Pancreas (tissue), 10 donors: ENCODE results near the gene FOXL1. TPM values are rescaled to one million over a fixed set of nuclear protein-coding genes. Genes with fewer than 3 reads are reported as not detected.

Experiments used
- ATAC-seq, 4 donors: fragments of 200-7000 bp; cut with Tn5 transposase; one replicate each; pipeline versions ENCODE4 v1.8.0 to v1.9.1; 2020; ENCODE audit warnings: mild to moderate bottlenecking in 4 of 4, moderate library complexity in 4 of 4
- DNase-seq, 6 donors: peaks; one replicate each; pipeline ENCODE4 v3.0.0-alpha.2; 2020
- FAIRE-seq: peaks from 2 replicates; lab custom pipeline; 2012; peaks lifted over from hg19 to GRCh38; lab: Jason Lieb, UNC
- H3K27ac ChIP-seq, 4 donors: fragments of 200-600 bp; sonication (generic); 1 replicate in 3 of 4; 2 replicates in 1 of 4; pipeline versions ENCODE4 v1.5.0 to v1.8.0; 2020
- H3K27me3 ChIP-seq, 4 donors: fragments of 200-600 bp; one replicate each; pipeline ENCODE4 v1.8.0; 2021
- H3K36me3 ChIP-seq, 3 donors: fragments of 200-600 bp; sonication (generic) in 1 of 3; one replicate each; pipeline versions ENCODE4 v1.5.0 to v1.8.0; 2020 to 2021
- H3K4me1 ChIP-seq, 3 donors: fragments of 200-600 bp; one replicate each; pipeline ENCODE4 v1.8.0; 2021
- H3K4me3 ChIP-seq, 4 donors: fragments of 200-600 bp; sonication (generic) in 2 of 4; one replicate each; pipeline versions ENCODE4 v1.5.0 to v1.8.0; 2020 to 2021
- H3K9me3 ChIP-seq, 4 donors: fragments of 200-600 bp; one replicate each; pipeline ENCODE4 v1.8.0; 2021
- WGBS, 2 donors: extraction: QIAGEN DNeasy Blood & Tissue Kit; methylation state at CpG; one replicate each; pipeline ENCODE4 v1.1.7; 2013; 5-methylcytosine and 5-hydroxymethylcytosine counted together
- intact Hi-C, 3 donors: fragments of 100-400 bp; cut with DNase I; formaldehyde crosslinking; loops; one replicate each; pipeline versions ENCODE4 v1.11.1 to v1.14.2; 2022
- polyA plus RNA-seq, 2 donors: library from polyadenylated mRNA; stranded (reverse); fragments of 200-250 nt; gene quantifications; one replicate each; pipeline ENCODE4 v1.2.3, GENCODE V29; 2013
- total RNA-seq, 6 donors: library from RNA; stranded (reverse); fragmentation: NEBNext Ultra II Directional in 4 of 6; extraction: Animal tissue kit (Norgen Biotek cat#: 25700) in 4 of 6; gene quantifications; one replicate each; pipeline versions ENCODE4 v1.2.1 to v1.2.4, GENCODE V29; 2021 to 2023
- TF ChIP-seq, protein P1 (sequence below), 4 donors: fragments of 200-600 bp; sonication (generic) in 3 of 4; IDR thresholded peaks; one replicate each; pipeline versions ENCODE4 v1.5.0 to v1.8.0; 2021; ENCODE audit warnings: antibody characterized with exemption in 4 of 4
- donor health status: healthy with polysubstance abuse.
- donor health status: DM: no; HTN: no; CAD: no; lungs with moderate emphysema.
- donor health status: DM: no; HTN: no; CAD: no.
- donor health status: control.
- donor health status: control.
- donor health status: Bipolar disorder and iron deficiency.
- donor health status: DM: yes; HTN: yes; CAD: no.
- donor health status: DM: no; HTN: no; CAD: no.
- donor health status: DM: no; HTN: no; CAD: no.
- donor health status: DM: yes; HTN: yes; CAD: no.

Gene FOXL1
- total and polyA plus RNA-seq, 8 donors: 0.06 to 0.18 (median 0.08) TPM; not detected in 2

GRCh38 chr16:86572606-86573005, 5.7 kb upstream of the FOXL1 start:
- Histone ChIP-seq H3K9me3 (no peaks in the 10 kb centered on the region), H3K4me1 (peaks cover 0 to 7% (median 0%) of the 10 kb centered on the region in 3 donors), H3K27ac (no peak overlapping the region), H3K27me3 (peaks cover 0 to 37% (median 2%) of the 10 kb centered on the region in 4 donors), H3K4me3 (no peak overlapping the region), H3K36me3 (no peaks in the 10 kb centered on the region)
- WGBS, 2 donors: 36 to 38% methylated on average over 8 of the region's 8 CpGs
- ATAC-seq (no peak), DNase-seq (no peak), FAIRE-seq (no peak)
- intact Hi-C loops: loop anchor here in 2 of 3 donors (10.0 kb wide), 2 partner anchors 482 to 502 kb away; no protein-coding TSS in a partner anchor
- TF ChIP-seq, protein P1, sequence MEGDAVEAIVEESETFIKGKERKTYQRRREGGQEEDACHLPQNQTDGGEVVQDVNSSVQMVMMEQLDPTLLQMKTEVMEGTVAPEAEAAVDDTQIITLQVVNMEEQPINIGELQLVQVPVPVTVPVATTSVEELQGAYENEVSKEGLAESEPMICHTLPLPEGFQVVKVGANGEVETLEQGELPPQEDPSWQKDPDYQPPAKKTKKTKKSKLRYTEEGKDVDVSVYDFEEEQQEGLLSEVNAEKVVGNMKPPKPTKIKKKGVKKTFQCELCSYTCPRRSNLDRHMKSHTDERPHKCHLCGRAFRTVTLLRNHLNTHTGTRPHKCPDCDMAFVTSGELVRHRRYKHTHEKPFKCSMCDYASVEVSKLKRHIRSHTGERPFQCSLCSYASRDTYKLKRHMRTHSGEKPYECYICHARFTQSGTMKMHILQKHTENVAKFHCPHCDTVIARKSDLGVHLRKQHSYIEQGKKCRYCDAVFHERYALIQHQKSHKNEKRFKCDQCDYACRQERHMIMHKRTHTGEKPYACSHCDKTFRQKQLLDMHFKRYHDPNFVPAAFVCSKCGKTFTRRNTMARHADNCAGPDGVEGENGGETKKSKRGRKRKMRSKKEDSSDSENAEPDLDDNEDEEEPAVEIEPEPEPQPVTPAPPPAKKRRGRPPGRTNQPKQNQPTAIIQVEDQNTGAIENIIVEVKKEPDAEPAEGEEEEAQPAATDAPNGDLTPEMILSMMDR (IDR thresholded peaks at IDR 0.05): no peak

- no peaks in the 10 kb centered on the region for H3K9me3 ChIP-seq
- H3K4me1 ChIP-seq: peaks cover 0 to 7% (median 0%) of the 10 kb centered on the region in 3 donors
- H3K27me3 ChIP-seq: peaks cover 0 to 40% (median 5%) of the 10 kb centered on the region in 4 donors
- intact Hi-C loops: loop anchor here in 2 of 3 donors (10.0 kb wide), 2 partner anchors 482 to 502 kb away; no protein-coding TSS in a partner anchor
- TF ChIP-seq, protein P1 (IDR thresholded peaks at IDR 0.05): no peak
- FAIRE-seq (no peak), DNase-seq (no peak), ATAC-seq (no peak)
- no peak overlapping the region for H3K4me3 ChIP-seq
- WGBS, 2 donors: 30 to 38% methylated on average over 8 of the region's 8 CpGs
- H3K36me3 ChIP-seq: no peaks in the 10 kb centered on the region
- H3K27ac ChIP-seq: no peak overlapping the region
These were observed 5.1 kb upstream of the FOXL1 start for GRCh38 chr16:86573215-86573614.

- H3K27ac ChIP-seq: no peak overlapping the region
- peaks cover 0 to 44% (median 9%) of the 10 kb centered on the region in 4 donors for H3K27me3 ChIP-seq
- no peak for FAIRE-seq
These were observed 4.5 kb upstream of the FOXL1 start for GRCh38 chr16:86573646-86574508.

GRCh38 chr16:86574646-86575045, 3.7 kb upstream of the FOXL1 start:
- DNase-seq (no peak), ATAC-seq (no peak), FAIRE-seq (no peak)
- WGBS, 2 donors: 29 to 36% methylated on average over 4 of the region's 4 CpGs
- H3K27ac ChIP-seq: no peak overlapping the region
- peaks cover 0 to 43% (median 8%) of the 10 kb centered on the region in 4 donors for H3K27me3 ChIP-seq
- H3K4me1 ChIP-seq: peaks cover 0 to 7% (median 0%) of the 10 kb centered on the region in 3 donors
- no peaks in the 10 kb centered on the region for H3K36me3 ChIP-seq
- H3K4me3 ChIP-seq: no peak overlapping the region
- H3K9me3 ChIP-seq: no peaks in the 10 kb centered on the region
- TF ChIP-seq, protein P1 (IDR thresholded peaks at IDR 0.05): no peak
- intact Hi-C loops: loop anchor here in 2 of 3 donors (10.0 kb wide), 2 partner anchors 480 to 500 kb away; no protein-coding TSS in a partner anchor

More at GRCh38 chr16:86573646-86574508, 4.5 kb upstream of the FOXL1 start:
- H3K9me3 ChIP-seq: no peaks in the 10 kb centered on the region
- H3K4me3 ChIP-seq: no peak overlapping the region
- intact Hi-C loops: loop anchor here in 2 of 3 donors (10.0 kb wide), 2 partner anchors 481 to 501 kb away; no protein-coding TSS in a partner anchor
- ATAC-seq: no peak
- no peaks in the 10 kb centered on the region for H3K36me3 ChIP-seq
- peaks cover 0 to 7% (median 0%) of the 10 kb centered on the region in 3 donors for H3K4me1 ChIP-seq
- no peak for DNase-seq
- 32 to 37% methylated on average over 13 of the region's 13 CpGs for WGBS, 2 donors
- TF ChIP-seq, protein P1 (IDR thresholded peaks at IDR 0.05): no peak
